ENCODE results near the gene SLC13A1.
"Not testable (repeated sequence)": the region's sequence is repeated elsewhere in the genome, so short reads cannot be mapped to it uniquely, and the experiment has no call there.

The SLC13A1 gene

DNA sequence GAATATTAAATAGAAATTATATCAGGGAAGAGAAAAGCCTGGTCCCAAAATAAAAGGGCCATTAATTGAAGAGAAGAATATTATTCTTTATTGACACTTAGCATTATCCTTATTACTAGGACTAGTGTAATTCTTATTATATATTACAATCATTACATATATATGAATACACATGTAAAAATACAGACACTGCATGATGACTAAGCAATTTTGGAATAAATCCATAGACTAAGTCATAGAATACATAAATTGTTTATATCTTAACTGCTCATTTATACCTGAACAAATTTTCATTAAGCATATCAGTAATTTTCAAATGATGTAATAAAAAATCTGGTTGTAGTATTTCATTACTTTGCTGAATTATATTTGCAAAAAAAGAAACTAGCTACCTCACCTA, 29.7 kb upstream of the SLC13A1 start:
- TF ChIP-seq, protein P1, sequence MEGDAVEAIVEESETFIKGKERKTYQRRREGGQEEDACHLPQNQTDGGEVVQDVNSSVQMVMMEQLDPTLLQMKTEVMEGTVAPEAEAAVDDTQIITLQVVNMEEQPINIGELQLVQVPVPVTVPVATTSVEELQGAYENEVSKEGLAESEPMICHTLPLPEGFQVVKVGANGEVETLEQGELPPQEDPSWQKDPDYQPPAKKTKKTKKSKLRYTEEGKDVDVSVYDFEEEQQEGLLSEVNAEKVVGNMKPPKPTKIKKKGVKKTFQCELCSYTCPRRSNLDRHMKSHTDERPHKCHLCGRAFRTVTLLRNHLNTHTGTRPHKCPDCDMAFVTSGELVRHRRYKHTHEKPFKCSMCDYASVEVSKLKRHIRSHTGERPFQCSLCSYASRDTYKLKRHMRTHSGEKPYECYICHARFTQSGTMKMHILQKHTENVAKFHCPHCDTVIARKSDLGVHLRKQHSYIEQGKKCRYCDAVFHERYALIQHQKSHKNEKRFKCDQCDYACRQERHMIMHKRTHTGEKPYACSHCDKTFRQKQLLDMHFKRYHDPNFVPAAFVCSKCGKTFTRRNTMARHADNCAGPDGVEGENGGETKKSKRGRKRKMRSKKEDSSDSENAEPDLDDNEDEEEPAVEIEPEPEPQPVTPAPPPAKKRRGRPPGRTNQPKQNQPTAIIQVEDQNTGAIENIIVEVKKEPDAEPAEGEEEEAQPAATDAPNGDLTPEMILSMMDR (IDR thresholded peaks at IDR 0.05): no peak
- no peak for TF ChIP-seq ZFX (IDR thresholded peaks at IDR 0.05; ENCODE audit: borderline replicate concordance)
- H3K27ac ChIP-seq: no peak overlapping the region

DNA sequence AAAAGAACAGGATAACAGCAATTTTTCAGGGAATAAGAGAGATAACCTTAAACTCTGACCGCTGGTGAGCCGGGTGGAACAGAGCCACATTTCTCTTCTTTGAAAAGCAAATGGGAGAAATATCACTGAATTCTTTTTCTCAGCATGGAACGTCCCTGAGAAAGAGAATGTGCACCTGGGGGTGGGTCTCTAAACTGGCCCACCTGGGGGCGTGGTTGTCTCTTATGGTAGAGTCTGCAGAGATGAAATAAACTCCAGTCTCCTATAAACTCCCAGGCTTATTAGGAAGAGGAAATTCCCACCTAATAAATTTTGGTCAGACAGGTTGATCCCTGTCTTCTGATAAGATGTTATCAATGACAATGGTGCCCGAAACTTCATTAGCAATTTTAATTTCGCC, 27.9 kb upstream of the SLC13A1 start:
- H3K27ac ChIP-seq: not testable (repeated sequence)

DNA sequence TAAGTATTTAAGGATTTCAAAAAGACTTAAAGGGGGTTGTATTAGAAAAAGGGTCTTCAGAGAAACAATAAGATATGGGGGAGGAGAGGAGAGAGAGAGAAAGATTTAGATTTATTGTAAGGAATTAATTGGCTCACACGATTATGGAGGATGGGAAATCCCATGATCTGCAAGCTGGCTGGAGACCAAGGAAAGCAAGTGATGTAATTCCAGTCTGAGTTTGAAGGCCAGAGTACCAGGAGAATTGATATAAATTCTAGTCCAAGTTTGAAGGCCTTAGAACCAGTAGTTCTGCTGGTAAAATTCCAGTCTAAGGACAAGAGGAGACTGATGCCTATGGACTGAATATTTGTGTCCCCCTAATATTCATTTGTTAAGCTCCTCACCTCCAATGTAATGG, 20.6 kb upstream of the SLC13A1 start:
- no peak overlapping the region for H3K27ac ChIP-seq
- TF ChIP-seq, protein P1 (IDR thresholded peaks at IDR 0.05): no peak
- no peak for TF ChIP-seq ZFX (IDR thresholded peaks at IDR 0.05; ENCODE audit: borderline replicate concordance)

DNA sequence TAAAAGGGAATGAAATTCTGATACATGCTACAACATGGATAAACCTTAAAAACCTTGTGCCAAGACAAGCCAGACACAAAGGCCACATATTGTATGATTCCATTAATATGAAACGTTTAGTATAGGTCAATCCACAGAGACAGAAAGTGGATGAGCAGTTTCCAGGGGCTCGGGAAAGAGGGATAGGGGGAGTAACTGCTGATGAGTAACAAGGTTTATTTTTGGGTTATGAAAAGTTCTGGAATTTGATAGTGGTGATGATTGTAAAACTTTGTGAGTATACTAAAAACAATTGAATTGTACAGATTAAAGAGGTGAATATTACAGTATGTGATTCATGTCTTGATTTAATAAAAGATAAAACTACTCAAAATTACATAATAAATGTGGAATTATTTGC, 19.1 kb upstream of the SLC13A1 start:
- H3K27ac ChIP-seq: no peak overlapping the region
- TF ChIP-seq, protein P1 (IDR thresholded peaks at IDR 0.05): no peak

DNA sequence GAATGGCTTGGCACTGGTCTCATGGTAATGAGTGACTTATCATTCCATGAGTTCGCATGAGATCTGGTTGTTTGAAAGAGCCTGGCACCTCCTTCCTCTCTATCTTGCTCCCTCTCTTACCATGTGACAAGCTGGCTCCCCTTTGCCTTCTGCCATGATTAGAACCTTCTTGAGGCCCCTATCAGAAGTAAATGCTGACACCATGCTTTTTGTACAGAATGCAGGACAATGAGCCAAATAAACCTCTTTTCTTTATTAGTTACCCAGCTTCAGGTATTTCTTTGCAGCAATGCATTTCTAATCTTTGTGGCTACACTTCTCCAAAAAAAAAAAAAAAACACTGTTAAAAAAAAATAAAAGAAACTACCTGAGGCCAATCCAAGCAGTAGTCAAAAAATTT, 17.1 kb upstream of the SLC13A1 start:
- H3K27ac ChIP-seq: no peak overlapping the region
- no peak for TF ChIP-seq ZFX (IDR thresholded peaks at IDR 0.05; ENCODE audit: borderline replicate concordance)
- TF ChIP-seq, protein P1 (IDR thresholded peaks at IDR 0.05): no peak

DNA sequence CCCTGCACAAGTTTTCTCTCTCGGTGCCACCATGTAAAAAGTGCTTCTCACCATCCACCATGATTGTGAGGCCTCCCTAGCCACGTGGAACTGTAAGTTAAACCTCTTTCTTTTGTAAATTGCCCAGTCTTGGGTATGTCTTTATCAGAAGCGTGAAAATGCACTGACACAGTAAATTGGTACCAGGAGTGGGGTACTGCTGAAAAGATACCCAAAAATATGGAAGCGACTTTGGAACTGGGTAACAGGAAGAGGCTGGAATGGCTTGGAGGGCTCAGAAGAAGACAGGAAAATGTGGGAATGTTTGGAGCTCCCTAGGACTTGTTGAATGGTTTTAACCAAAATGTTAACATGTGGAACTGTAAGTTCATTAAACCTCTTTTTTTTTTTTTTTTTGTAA, 15.6 kb upstream of the SLC13A1 start:
- H3K27ac ChIP-seq: no peak overlapping the region
- TF ChIP-seq, protein P1 (IDR thresholded peaks at IDR 0.05): no peak
- TF ChIP-seq ZFX (IDR thresholded peaks at IDR 0.05; ENCODE audit: borderline replicate concordance): no peak

DNA sequence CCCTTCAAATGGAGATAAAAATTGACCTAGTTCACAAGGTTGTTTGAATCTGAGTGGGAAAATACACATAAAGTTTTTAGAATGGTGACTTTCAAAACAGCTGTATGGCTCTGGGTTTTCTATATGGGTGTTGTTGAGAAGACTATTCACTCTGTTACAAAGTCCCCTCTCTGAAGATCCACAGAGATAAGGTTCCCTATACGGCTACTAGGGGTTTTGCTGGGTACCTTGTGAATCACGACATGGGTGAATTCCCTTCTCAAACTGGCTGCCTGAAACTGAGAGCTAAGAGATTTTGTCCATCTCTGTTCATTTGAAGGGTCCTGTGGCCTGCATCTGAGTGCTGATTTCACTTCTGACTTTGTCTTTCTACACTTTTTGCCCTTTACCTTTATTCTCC, 11.8 kb upstream of the SLC13A1 start:
- no peak overlapping the region for H3K27ac ChIP-seq
- TF ChIP-seq, protein P1 (IDR thresholded peaks at IDR 0.05): no peak
- no peak for TF ChIP-seq ZFX (IDR thresholded peaks at IDR 0.05; ENCODE audit: borderline replicate concordance)

DNA sequence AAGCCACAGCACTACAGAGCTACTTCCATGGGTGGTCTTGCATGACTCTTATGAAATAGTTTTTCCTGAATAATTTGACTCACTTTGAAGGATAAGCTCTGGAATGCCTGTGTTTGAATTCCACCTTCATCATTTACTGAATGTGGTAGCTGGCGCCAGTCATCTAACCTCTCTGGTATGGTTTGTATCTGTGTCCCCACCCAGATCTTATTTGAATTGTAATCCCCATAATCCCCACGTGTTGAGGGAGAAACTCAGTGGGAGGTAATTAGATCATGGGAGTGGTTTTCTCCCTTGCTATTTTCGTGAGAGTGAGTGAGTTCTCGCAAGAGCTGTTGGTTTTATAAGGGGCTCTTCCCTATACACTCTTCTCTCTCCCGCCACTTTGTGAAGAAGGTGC, 11.2 kb upstream of the SLC13A1 start:
- TF ChIP-seq ZFX (IDR thresholded peaks at IDR 0.05; ENCODE audit: borderline replicate concordance): no peak
- TF ChIP-seq, protein P1 (IDR thresholded peaks at IDR 0.05): no peak
- H3K27ac ChIP-seq: no peak overlapping the region
